Gastroesophageal sphincter (tissue), 4 donors: ENCODE data around the gene TSKU. TPM values are rescaled to one million over a fixed set of nuclear protein-coding genes. Genes with fewer than 3 reads are reported as not detected.
A peak's percentile ranks its signal among the peaks of the same experiment; 100 is the strongest.

Experiments
- ATAC-seq: fragments of 150-250 bp; one replicate; pipeline ENCODE4 v1.9.1; 2016; ENCODE audit warnings: mild to moderate bottlenecking, moderate library complexity
- H3K27ac ChIP-seq, 4 donors: fragments of 200-600 bp; sonication (generic) in 3 of 4; 1 replicate in 3 of 4; 2 replicates in 1 of 4; pipeline ENCODE4 v1.5.1; 2016 to 2019
- H3K27me3 ChIP-seq: fragments of 200-600 bp; sonication (generic); one replicate; pipeline ENCODE4 v1.5.1; 2019
- H3K36me3 ChIP-seq, 2 donors: fragments of 200-600 bp; sonication (generic); one replicate each; pipeline ENCODE4 v1.5.1; 2019; ENCODE audit warnings: control low read depth in 1 of 2
- H3K4me1 ChIP-seq, 3 donors: fragments of 200-600 bp; sonication (generic); 1 replicate in 2 of 3; 2 replicates in 1 of 3; pipeline ENCODE4 v1.5.1; 2016 to 2019; ENCODE audit warnings: control low read depth in 2 of 3
- H3K4me3 ChIP-seq, 2 donors: fragments of 200-600 bp; sonication (generic); one replicate each; pipeline ENCODE4 v1.5.1; 2019; ENCODE audit warnings: mild to moderate bottlenecking in 1 of 2, moderate library complexity in 1 of 2
- H3K9me3 ChIP-seq, 3 donors: fragments of 200-600 bp; sonication (generic); one replicate each; pipeline ENCODE4 v1.5.1; 2017 to 2019; ENCODE audit warnings: control low read depth in 2 of 3
- EP300 ChIP-seq: sonication (generic); formaldehyde crosslinking; IDR thresholded peaks from one replicate; pipeline ENCODE4 v1.6.1; 2017; ENCODE audit warnings: antibody characterized with exemption, mild to moderate bottlenecking
- POLR2A ChIP-seq, 2 donors: fragments of 450-650 bp; IDR thresholded peaks; one replicate each; pipeline ENCODE4 v1.6.1; 2017; ENCODE audit warnings: antibody characterized with exemption in 2 of 2, mild to moderate bottlenecking in 2 of 2, moderate library complexity in 1 of 2
- POLR2AphosphoS5 ChIP-seq: sonication (generic); formaldehyde crosslinking; IDR thresholded peaks from one replicate; pipeline ENCODE4 v1.6.1; 2017; ENCODE audit warnings: antibody characterized with exemption
- WGBS, 2 donors: methylation state at CpG; one replicate each; pipeline ENCODE4 v1.1.5; 2018; ENCODE audit warnings: low coverage in 1 of 2; 5-methylcytosine and 5-hydroxymethylcytosine counted together
- total RNA-seq, 4 donors: library from RNA; depleted of rRNA; stranded (reverse); fragments of >200 nt; gene quantifications; one replicate each; pipeline ENCODE4 v1.1.0, GENCODE V29; 2016
- TF ChIP-seq, protein P1 (sequence below), 4 experiments: fragments of 200-600 bp in 2 of 4; fragments of 450-650 bp in 2 of 4; sonication (generic) in 1 of 4; IDR thresholded peaks; one replicate each; pipeline ENCODE4 v1.5.1; 2017 to 2019; ENCODE audit warnings: antibody characterized with exemption in 4 of 4, mild to moderate bottlenecking in 2 of 4, moderate library complexity in 2 of 4

The TSKU gene
- total RNA-seq, 4 donors from 2014 or later: 23.5 to 53.7 (median 38.2) TPM

DNA sequence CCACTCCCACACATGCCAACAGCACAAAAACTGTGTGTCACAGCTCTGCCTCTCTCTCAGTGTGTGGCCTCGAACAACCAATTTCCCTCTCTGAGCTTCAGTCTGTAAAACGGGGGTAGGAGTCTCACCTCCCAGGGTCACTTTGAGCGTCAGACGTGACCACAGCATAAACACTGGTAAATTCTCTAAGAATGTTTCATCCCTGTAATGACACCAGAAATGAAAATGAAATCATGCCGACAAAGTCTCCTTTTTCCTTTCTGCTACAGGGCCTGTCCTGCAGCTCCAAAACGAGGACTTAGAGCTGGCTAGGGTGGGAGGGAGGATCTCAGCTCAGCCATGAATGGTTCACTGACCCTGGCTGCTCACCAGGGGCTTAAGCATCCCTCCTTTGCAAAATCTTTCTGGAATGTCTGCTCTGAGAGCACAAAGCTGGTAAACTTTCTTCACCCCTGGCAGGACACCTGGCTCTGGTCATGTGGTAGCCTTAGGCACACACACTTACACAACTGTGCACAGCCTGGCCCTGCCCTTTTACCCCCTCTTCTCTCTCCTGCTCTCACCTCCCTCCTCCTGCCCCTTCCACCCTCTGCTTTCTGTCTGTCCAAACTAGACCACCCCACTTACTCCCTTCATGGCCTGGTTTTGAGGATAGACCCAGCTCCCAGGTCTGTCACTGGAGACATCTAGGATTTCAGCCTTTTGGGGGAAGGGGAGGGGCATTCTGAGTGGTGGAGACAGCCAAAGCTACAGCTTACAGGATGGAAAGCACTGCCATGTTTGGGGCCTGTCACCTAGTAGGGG lies 12.3 kb upstream of the TSKU start:
- ATAC-seq: peak; percentile 81
- TF ChIP-seq POLR2AphosphoS5 (peak; percentile 84), POLR2A (IDR thresholded peaks at IDR 0.05) (no peak)
- Histone ChIP-seq H3K9me3 (peaks cover 0 to 4% (median 0%) of the 10 kb centered on the region in 3 donors), H3K27me3 (no peaks in the 10 kb centered on the region), H3K36me3 (no peaks in the 10 kb centered on the region), H3K4me1 (peaks cover 0 to 86% (median 42%) of the 10 kb centered on the region in 3 donors), H3K27ac (peak overlapping the region; percentile 58 to 82 (median 80)), H3K4me3 (no peak overlapping the region)
- 27 to 31% methylated on average over 3 to 6 of the region's 6 CpGs for WGBS, 2 donors

DNA sequence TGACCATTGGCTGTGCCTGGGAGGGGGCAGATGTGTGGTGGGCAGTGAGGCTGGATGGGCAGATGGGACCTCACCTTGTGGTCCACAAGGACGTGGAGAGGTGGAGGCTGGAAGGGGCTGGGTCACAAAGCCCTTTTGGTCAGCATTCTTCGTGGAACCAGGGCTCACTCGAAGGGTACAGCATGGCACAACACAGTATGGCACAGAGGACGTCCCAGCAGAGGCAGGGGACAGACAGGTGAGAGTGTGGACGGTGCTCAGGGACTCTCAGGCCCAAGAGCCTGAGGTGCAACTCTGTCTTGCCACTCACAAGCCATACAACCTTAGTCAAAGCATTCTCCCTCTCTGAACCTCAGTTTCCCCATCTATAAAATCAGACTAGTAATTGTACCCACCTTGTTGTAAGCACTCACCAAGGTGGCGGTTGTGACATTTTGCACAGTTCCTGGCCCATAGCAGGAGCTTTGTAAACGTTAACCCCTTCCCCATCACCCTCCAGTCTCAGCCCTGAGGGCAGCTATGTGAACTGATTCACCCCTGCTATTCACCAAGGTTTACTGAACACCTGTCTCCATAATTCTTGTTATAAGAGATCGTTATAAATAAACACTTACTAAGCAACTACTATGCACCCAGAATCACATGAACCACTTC lies 11.6 kb upstream of the TSKU start:
- Histone ChIP-seq H3K36me3 (no peaks in the 10 kb centered on the region), H3K4me3 (no peak overlapping the region), H3K27me3 (no peaks in the 10 kb centered on the region), H3K4me1 (peaks cover 0 to 79% (median 38%) of the 10 kb centered on the region in 3 donors), H3K9me3 (peaks cover 0 to 11% (median 0%) of the 10 kb centered on the region in 3 donors), H3K27ac (peak overlapping the region; percentile 32 to 82 (median 80))
- TF ChIP-seq, protein P1, sequence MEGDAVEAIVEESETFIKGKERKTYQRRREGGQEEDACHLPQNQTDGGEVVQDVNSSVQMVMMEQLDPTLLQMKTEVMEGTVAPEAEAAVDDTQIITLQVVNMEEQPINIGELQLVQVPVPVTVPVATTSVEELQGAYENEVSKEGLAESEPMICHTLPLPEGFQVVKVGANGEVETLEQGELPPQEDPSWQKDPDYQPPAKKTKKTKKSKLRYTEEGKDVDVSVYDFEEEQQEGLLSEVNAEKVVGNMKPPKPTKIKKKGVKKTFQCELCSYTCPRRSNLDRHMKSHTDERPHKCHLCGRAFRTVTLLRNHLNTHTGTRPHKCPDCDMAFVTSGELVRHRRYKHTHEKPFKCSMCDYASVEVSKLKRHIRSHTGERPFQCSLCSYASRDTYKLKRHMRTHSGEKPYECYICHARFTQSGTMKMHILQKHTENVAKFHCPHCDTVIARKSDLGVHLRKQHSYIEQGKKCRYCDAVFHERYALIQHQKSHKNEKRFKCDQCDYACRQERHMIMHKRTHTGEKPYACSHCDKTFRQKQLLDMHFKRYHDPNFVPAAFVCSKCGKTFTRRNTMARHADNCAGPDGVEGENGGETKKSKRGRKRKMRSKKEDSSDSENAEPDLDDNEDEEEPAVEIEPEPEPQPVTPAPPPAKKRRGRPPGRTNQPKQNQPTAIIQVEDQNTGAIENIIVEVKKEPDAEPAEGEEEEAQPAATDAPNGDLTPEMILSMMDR (IDR thresholded peaks at IDR 0.05): no peak
- TF ChIP-seq POLR2A (IDR thresholded peaks at IDR 0.05) (no peak), POLR2AphosphoS5 (no peak), EP300 (no peak)
- ATAC-seq: no peak
- 85 to 90% methylated on average over 4 to 6 of the region's 8 CpGs for WGBS, 2 donors

DNA sequence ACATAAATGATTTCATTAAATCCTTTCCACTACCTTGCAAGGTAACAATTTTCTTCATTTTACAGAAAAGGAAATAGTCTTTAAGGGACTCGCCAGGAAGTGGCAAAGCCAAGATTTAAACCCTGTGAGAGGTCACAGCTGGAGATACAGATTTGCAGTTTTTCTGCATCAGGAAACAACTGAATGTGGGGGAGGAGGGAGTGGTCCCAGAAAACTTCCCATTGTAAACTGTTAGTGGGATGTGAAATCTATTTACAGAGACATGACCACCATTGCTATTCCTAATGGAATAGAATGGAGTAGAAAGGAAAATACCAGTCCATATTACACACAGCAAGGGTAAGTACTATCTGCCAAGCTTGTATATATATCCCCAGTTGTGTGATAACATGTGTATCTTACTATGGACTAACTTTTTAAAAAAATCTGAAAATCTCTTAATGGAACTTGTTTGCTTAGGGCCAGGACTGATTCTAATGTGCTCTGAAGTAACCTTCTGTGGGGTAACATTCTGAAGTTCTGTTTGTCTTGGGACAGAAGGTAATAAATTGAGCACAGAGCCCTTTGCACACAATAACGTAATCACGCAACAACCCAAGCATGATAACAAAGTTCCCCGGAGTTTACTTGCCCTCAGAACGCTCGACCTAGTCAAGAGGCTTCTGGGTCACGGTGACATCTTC lies 10.9 kb upstream of the TSKU start:
- no peaks in the 10 kb centered on the region for H3K36me3 ChIP-seq
- peaks cover 0 to 74% (median 38%) of the 10 kb centered on the region in 3 donors for H3K4me1 ChIP-seq
- peak; percentile 51 for ATAC-seq

DNA sequence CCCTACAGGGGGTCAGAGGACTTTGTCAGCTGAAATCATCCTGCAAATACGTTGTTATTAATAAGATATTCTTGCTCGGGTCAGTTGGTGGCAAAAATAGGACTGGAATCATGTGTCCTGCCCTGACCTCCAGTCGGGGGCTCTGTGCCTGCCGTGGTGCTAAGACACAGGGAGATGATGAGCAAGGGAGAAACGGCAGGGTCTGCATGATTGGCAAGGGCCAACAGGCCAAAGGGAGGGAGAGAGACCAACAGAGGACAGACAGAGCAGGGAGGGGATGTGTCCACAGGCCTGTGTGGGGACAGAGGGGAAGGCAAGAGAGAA lies 10.4 kb upstream of the TSKU start:
- TF ChIP-seq EP300 (no peak), POLR2AphosphoS5 (no peak), POLR2A (IDR thresholded peaks at IDR 0.05) (no peak)
- TF ChIP-seq, protein P1 (IDR thresholded peaks at IDR 0.05): no peak
- ATAC-seq: no peak
- peak overlapping the region; percentile 58 to 82 (median 80) for H3K27ac ChIP-seq
- 46 to 57% methylated on average over 3 to 4 of the region's 5 CpGs for WGBS, 2 donors
- H3K4me1 ChIP-seq: peaks cover 0 to 71% (median 35%) of the 10 kb centered on the region in 3 donors
- no peak overlapping the region for H3K4me3 ChIP-seq
- no peaks in the 10 kb centered on the region for H3K36me3 ChIP-seq
- H3K27me3 ChIP-seq: no peaks in the 10 kb centered on the region
- H3K9me3 ChIP-seq: peaks cover 0 to 21% (median 0%) of the 10 kb centered on the region in 3 donors

More for the DNA sequence above, 10.9 kb upstream of the TSKU start:
- Histone ChIP-seq H3K4me3 (no peak overlapping the region), H3K9me3 (peaks cover 0 to 18% (median 0%) of the 10 kb centered on the region in 3 donors), H3K27me3 (no peaks in the 10 kb centered on the region), H3K27ac (peak overlapping the region; percentile 58 to 82 (median 80))
- peak; percentile 64 for TF ChIP-seq POLR2AphosphoS5
- TF ChIP-seq POLR2A (IDR thresholded peaks at IDR 0.05): no peak
- 83% methylated on average over 6 to 7 of the region's 7 CpGs for WGBS, 2 donors

DNA sequence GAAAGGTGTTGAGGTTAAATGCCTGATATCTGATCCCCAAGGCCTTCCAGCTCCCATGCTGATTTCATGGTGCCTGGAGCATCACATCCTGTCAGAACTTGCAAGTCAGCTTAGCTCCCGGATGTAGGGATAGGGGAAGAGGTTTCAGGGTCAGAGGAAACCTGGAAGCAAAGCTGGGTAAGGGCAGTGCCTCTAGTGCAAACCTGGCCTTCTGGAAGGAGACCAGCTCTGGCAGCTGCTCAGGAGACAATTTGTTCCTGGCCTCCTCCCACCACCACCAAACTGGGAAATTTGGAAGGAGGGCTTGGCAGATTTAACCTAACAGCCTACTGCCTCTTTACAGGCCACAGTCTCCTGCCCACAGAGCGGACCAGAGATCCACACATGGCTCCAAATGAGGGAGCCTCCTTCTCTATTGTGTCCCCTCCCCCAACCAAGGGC lies 9.2 kb upstream of the TSKU start:
- TF ChIP-seq EP300 (no peak), POLR2AphosphoS5 (peak; percentile 91)
- H3K36me3 ChIP-seq: no peaks in the 10 kb centered on the region
- H3K9me3 ChIP-seq: peaks cover 0 to 21% (median 0%) of the 10 kb centered on the region in 3 donors
- ATAC-seq: peak; percentile 59
- H3K4me3 ChIP-seq: no peak overlapping the region
- H3K27me3 ChIP-seq: no peaks in the 10 kb centered on the region
- H3K4me1 ChIP-seq: peaks cover 0 to 59% (median 23%) of the 10 kb centered on the region in 3 donors
- WGBS, 2 donors: 14 to 56% methylated on average over 1 of the region's 2 CpGs
- H3K27ac ChIP-seq: peak overlapping the region in 3 of 4 donors; percentile 80 to 82 (median 81)

DNA sequence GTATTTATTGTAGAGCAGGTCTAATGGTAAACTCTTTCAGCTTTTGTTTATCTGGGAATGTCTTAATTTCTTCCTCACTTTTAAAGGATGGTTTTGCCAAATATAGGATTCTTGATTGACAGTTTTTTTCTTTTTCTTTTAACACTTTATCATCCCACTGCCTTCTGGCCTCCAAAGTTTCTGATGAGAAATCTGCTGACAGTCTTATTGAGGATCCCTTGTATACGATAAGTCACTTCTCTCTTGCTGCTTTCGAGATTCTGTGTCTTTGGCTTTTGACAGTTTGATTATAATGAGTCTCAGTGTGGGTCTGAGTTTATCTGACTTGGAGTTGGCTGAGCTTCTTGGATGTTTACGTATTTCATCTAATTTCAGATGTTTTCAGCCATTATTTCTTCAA lies 6.7 kb upstream of the TSKU start:
- WGBS, 2 donors: 84 to 100% methylated on average over 2 to 3 of the region's 3 CpGs
- TF ChIP-seq POLR2A (IDR thresholded peaks at IDR 0.05) (no peak), EP300 (no peak), POLR2AphosphoS5 (no peak)
- TF ChIP-seq, protein P1 (IDR thresholded peaks at IDR 0.05): no peak

More for the DNA sequence above, 6.7 kb upstream of the TSKU start:
- Histone ChIP-seq H3K27ac (no peak overlapping the region), H3K4me1 (peaks cover 0 to 44% (median 17%) of the 10 kb centered on the region in 3 donors), H3K9me3 (peaks cover 0 to 21% (median 0%) of the 10 kb centered on the region in 3 donors), H3K27me3 (no peaks in the 10 kb centered on the region), H3K36me3 (no peaks in the 10 kb centered on the region), H3K4me3 (no peak overlapping the region)
- ATAC-seq: no peak
